DND-41 (cell line): ENCODE measurements around the gene SSR4.
"Not testable (repeated sequence)": the region's sequence is repeated elsewhere in the genome, so short reads cannot be mapped to it uniquely, and the experiment has no call there.

Experiments
- ATAC-seq: fragments of 200-7000 bp; cut with Tn5 transposase; 3 replicates; pipeline ENCODE4 v1.9.1; 2021; ENCODE audit warnings: low read depth; ENCODE audit not compliant: insufficient read depth
- DNase-seq: peaks from one replicate; pipeline ENCODE4 v3.0.0-alpha.2; 2020
- H2AFZ ChIP-seq: 2 replicates; pipeline ENCODE4 v1.6.0; 2012; ENCODE audit warnings: low read depth, low read length
- H3K27ac ChIP-seq: 2 replicates; pipeline ENCODE4 v1.5.1; 2012; ENCODE audit warnings: low read length, inconsistent platforms
- H3K27me3 ChIP-seq: fragments of 200-600 bp; sonication (generic); 2 replicates; pipeline ENCODE4 v1.6.0; 2012; ENCODE audit warnings: low read length, mild to moderate bottlenecking, inconsistent platforms; ENCODE audit not compliant: insufficient read depth, poor library complexity
- H3K36me3 ChIP-seq: 2 replicates; pipeline ENCODE4 v1.5.1; 2012; ENCODE audit warnings: low read length, inconsistent platforms; ENCODE audit not compliant: insufficient read depth
- H3K4me1 ChIP-seq: 2 replicates; pipeline ENCODE4 v1.5.1; 2012; ENCODE audit warnings: mild to moderate bottlenecking, low read length; ENCODE audit not compliant: insufficient read depth
- H3K4me2 ChIP-seq: 2 replicates; pipeline ENCODE4 v1.6.0; 2012; ENCODE audit warnings: mild to moderate bottlenecking, moderate library complexity, low read length, inconsistent platforms; ENCODE audit not compliant: insufficient read depth
- H3K4me3 ChIP-seq, 2 experiments: fragments of 200-600 bp in 1 of 2; shearing (Covaris generic) in 1 of 2; 2 replicates each; pipeline ENCODE4 v1.5.1; 2012 to 2016; ENCODE audit warnings: inconsistent platforms in 2 of 2, low read length in 2 of 2, mild to moderate bottlenecking in 2 of 2, low read depth in 1 of 2, moderate library complexity in 1 of 2
- H3K79me2 ChIP-seq: 2 replicates; pipeline ENCODE4 v1.6.0; 2012; ENCODE audit warnings: low read length, inconsistent platforms; ENCODE audit not compliant: insufficient read depth
- H3K9ac ChIP-seq: 2 replicates; pipeline ENCODE4 v1.6.0; 2012; ENCODE audit warnings: low read depth, mild to moderate bottlenecking, inconsistent platforms, low read length, moderate library complexity
- H3K9me3 ChIP-seq: 2 replicates; pipeline ENCODE4 v1.5.1; 2012; ENCODE audit warnings: low read length, moderate library complexity, mild to moderate bottlenecking, inconsistent platforms; ENCODE audit not compliant: insufficient read depth, severe bottlenecking
- H4K20me1 ChIP-seq: 2 replicates; pipeline ENCODE4 v1.6.0; 2012; ENCODE audit warnings: low read length; ENCODE audit not compliant: insufficient read depth
- EZH2 ChIP-seq: IDR thresholded peaks from 3 replicates; pipeline ENCODE4 v1.6.1; 2012; ENCODE audit warnings: borderline replicate concordance, low read depth, mild to moderate bottlenecking, moderate library complexity, low read length, inconsistent platforms; ENCODE audit not compliant: severe bottlenecking
- TF ChIP-seq, protein P1 (sequence below): IDR thresholded peaks from 2 replicates; pipeline ENCODE4 v1.5.1; 2012; ENCODE audit warnings: borderline replicate concordance, low read length, moderate library complexity, mild to moderate bottlenecking; ENCODE audit not compliant: poor library complexity, severe bottlenecking; ENCODE audit errors: extremely low read depth

Gene SSR4

DNA sequence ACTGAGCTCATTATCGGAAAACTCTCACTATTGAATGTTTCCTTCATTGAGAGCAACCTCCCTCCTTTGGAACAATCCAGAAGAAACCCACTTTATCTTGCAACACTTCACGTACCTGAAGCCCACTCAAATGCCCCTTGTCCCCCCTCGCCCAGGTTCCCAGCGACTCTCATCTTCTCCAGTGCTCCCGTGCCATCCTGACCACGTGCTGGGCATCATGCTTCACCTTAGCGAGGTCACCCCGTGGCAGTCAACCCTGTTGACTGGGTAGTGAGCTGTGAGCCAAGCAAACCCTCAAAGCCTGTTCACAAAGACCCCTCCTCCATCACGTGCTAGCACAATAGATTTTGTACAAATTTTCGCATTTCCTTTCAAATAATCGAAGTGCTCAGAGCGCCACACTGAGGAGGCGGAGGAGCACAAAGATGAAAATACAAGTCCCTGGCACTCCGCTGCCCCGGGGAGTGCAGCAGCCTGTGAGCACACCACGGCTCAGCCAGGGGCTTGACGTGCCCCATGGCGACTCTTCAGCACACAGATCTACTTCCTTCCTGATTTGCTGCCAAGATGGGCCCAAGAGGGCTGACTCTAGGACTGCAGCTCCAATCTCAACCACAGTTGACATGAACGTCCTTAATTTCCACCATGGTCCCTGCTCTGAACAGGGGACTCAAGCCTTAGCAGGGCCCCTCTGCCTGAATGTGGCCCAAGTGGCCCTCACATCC lies 20.3 kb downstream of the SSR4 start:
- H3K9me3 ChIP-seq = no peaks in the 10 kb centered on the region
- H3K9ac ChIP-seq = no peak overlapping the region
- H3K4me2 ChIP-seq = no peak overlapping the region

DNA sequence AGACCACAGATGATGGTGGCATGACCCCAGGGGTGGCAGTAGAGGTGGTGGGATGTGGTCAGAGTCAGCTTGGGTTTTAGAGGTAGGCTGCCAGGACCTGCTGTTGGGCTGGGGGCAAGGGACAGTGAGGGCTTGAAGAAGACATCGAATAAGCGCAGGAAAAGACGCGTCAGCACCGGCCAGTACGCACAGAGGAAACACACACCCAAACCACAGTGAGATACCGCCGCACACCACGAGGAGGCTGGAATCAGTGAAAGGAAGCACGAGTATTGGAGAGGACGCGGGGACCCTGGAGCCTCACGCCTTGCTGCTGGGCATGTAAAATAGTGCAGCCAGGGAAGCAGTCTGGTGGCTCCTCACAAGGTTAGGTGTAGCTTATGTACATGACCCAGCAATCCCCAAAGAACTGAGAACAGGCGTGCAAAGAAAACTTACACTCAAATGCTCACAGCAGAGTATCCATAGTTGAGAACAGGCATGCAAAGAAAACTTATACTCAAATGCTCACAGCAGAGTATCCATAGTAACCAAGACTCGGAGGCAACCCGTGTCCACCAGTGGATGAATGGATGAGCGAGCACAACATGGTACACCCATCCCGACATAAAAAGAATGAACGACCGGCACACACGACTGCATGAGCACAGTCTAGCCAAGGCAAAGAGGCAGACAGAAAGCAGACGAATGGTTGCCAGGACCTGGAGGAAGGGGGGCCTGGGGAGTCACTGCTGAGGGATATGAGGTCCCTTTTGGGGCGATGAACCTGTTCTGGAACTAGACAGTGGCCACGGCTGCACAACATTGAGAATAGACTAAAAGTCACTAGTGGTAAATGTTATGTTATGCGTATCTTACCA lies 22.6 kb downstream of the SSR4 start:
- no peak overlapping the region for H2AFZ ChIP-seq
- no peak for ATAC-seq
- peaks cover 22% of the 10 kb centered on the region for H3K4me1 ChIP-seq
- H4K20me1 ChIP-seq = no peaks in the 10 kb centered on the region
- H3K4me2 ChIP-seq = no peak overlapping the region
- no peak overlapping the region for H3K9ac ChIP-seq
- H3K4me3 ChIP-seq = no peak overlapping the region
- H3K36me3 ChIP-seq = no peaks in the 10 kb centered on the region
- H3K27me3 ChIP-seq = peaks cover 11% of the 10 kb centered on the region
- no peak for TF ChIP-seq EZH2
- TF ChIP-seq, protein P1, sequence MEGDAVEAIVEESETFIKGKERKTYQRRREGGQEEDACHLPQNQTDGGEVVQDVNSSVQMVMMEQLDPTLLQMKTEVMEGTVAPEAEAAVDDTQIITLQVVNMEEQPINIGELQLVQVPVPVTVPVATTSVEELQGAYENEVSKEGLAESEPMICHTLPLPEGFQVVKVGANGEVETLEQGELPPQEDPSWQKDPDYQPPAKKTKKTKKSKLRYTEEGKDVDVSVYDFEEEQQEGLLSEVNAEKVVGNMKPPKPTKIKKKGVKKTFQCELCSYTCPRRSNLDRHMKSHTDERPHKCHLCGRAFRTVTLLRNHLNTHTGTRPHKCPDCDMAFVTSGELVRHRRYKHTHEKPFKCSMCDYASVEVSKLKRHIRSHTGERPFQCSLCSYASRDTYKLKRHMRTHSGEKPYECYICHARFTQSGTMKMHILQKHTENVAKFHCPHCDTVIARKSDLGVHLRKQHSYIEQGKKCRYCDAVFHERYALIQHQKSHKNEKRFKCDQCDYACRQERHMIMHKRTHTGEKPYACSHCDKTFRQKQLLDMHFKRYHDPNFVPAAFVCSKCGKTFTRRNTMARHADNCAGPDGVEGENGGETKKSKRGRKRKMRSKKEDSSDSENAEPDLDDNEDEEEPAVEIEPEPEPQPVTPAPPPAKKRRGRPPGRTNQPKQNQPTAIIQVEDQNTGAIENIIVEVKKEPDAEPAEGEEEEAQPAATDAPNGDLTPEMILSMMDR = no peak
- no peaks in the 10 kb centered on the region for H3K79me2 ChIP-seq
- H3K27ac ChIP-seq = no peak overlapping the region
- no peaks in the 10 kb centered on the region for H3K9me3 ChIP-seq
- DNase-seq = no peak

More for the DNA sequence above, 20.3 kb downstream of the SSR4 start:
- ATAC-seq (no peak), DNase-seq (no peak)
- Histone ChIP-seq H3K4me1 (peaks cover 9% of the 10 kb centered on the region), H2AFZ (no peak overlapping the region), H4K20me1 (no peaks in the 10 kb centered on the region), H3K27me3 (peaks cover 11% of the 10 kb centered on the region), H3K4me3 (no peak overlapping the region), H3K79me2 (no peaks in the 10 kb centered on the region), H3K36me3 (no peaks in the 10 kb centered on the region), H3K27ac (no peak overlapping the region)
- no peak for TF ChIP-seq EZH2
- TF ChIP-seq, protein P1 = no peak

DNA sequence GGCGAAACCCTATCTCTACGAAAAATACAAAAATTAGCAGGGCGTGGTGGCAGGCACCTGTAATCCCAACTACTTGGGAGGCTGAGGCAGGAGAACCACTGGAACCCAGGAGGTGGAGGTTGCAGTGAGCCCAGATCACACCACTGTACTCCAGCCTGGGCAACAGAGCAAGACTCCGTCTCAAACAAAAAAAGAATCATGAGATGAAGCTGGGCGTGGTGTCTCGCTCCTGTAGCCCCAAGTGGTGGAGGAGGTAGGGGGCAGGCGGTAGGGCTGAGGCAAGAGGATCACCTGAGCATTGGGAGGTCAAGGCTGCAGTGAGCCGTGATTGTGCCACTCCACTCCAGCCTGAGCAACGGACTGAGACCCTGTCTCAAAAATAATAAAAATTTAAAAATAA lies 23.6 kb downstream of the SSR4 start:
- not testable (repeated sequence) for DNase-seq, H3K9ac ChIP-seq, H3K9me3 ChIP-seq, ATAC-seq, H3K36me3 ChIP-seq, H3K27ac ChIP-seq, H4K20me1 ChIP-seq, H2AFZ ChIP-seq, H3K4me3 ChIP-seq, H3K79me2 ChIP-seq, H3K4me2 ChIP-seq
- Histone ChIP-seq H3K27me3 (peaks cover 11% of the 10 kb centered on the region), H3K4me1 (peaks cover 27% of the 10 kb centered on the region)
